GM18507 (cell line): ENCODE measurements around the gene TIMM44.
"Not testable (repeated sequence)": the region's sequence is repeated elsewhere in the genome, so short reads cannot be mapped to it uniquely, and the experiment has no call there.

ENCODE experiments used
- DNase-seq: peaks from one replicate; pipeline ENCODE4 v3.0.0; 2011; ENCODE audit warnings: low read depth; ENCODE audit not compliant: insufficient read length; ENCODE audit errors: extremely low spot score
- FAIRE-seq: peaks from 2 replicates; lab custom pipeline; 2011; peaks lifted over from hg19 to GRCh38; lab: Jason Lieb, UNC

Gene TIMM44

GRCh38 chr19:7905859-7906258 is 37.6 kb downstream of the TIMM44 start:
- DNase-seq (no peak), FAIRE-seq (no peak)

DNA sequence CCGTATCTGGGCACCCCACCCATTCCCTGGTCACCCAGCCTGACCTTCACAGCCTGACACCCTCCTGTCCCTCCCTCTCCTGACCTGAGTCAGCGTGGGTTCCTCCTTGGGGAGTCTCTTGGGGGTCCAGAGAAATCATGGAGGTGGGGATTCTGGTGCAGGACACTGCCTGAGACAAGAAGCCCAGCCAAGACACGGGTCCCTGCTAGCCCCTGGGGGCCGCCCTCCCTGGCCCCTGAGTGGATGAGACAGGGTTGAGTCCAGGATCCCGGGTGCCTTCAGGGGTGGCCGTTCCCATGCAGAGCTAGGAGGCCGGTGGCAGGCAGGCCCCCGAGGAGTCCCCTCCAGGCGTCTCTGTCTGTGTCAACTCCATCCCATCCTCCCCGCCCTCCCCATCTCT is 38.2 kb downstream of the TIMM44 start:
- no peak for FAIRE-seq
- no peak for DNase-seq

DNA sequence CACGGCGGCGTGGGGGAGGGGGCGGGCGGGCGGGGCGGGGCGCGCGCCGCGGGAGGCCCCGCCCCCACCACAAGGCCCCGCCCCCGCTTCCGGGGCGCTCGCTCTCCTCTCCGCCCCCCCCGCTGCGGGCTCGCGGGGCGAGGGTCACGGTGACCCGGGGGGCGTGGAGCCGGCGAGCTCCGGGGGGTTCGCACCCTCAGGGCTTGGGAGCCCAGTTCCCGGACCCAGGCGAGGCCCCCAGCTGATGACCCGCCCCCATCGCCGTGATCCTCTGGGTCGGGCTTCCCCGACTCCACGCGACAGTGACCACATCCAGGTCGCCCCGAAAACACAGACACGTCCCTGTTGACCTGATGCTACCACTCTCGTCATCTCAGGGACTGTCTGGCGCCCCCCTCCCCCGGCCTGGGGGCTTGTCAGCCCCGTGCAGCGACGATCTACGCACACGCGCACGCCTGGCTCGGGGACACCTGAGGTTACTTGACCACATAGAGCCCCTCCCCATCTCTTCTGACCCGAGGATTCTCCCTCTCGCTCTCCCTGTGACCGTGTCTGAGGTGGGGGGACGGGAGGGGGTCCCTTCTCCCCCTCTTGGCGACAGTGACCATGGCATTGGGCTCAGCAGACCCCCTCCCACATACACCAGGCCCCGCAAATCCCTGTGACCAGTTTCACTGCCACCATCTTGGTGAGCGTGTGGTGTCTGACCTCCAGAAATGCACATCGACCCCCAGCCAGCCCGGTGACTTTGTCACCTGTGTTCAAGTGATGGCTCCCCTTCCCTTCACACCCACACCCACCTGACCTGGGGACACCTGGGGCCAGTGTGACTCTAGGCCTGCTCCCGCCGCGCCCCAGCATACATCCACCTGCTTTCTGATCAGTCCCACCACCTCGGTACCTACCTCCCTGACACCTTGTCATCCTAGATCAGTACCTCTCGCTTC is 39.1 kb downstream of the TIMM44 start:
- DNase-seq (peak; percentile 47), FAIRE-seq (no peak)

GRCh38 chr19:7903244-7904073 is 40.0 kb downstream of the TIMM44 start, which contains the start of gene MAP2K7:
TSS of gene MAP2K7 (plus strand) at chr19:7903877. CDS start at chr19:7903945, 68 bp downstream.
- peak; percentile 100 for FAIRE-seq
- peak; percentile 99 for DNase-seq

DNA sequence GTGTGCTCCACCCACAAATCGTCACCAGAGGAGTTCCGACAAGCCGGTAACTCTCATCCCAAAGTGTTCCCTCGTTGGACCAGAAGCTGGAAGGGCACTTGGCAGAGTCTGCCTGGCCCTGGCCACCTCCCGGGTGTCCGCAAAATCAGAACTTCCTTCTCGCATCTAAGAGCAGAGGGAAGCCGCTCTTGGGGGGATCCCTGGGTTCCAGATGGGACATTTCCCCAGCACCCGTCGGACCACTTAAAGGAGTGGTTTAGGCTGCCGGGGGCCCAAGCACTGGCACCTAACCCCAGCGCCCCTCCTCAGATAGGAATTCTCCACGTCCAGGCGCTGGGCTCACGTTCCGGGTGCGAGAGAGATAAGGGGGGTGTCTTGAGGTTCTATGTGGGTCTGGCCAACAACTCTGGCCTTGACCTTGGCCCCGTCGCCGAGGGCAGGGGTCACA is 40.6 kb downstream of the TIMM44 start:
- FAIRE-seq = no peak
- DNase-seq = no peak

GRCh38 chr19:7901337-7901736 is 42.1 kb downstream of the TIMM44 start:
- no peak for DNase-seq
- FAIRE-seq = no peak

DNA sequence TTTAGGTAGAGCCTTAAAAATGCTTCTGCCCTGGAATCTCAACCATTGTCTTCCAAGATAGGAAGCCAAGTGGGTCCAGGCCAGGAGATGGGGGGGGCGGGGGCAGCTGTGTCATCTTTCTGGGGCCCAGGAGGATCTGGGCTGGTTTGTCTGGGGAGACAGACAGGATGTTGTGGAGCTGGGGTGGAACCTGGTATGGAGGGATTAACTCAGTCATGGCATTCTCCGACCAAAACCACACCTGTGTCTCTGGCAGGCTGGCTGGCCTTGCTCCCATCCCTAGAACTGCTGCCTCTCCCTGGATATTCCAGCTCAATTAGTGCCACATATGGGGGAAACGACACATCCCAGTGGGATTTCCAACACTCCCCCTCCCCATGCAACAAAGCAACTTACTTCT is 42.5 kb downstream of the TIMM44 start:
- FAIRE-seq (no peak), DNase-seq (no peak)

- FAIRE-seq (no peak), DNase-seq (no peak)
Measured at GRCh38 chr19:7900401-7900870, 43.0 kb downstream of the TIMM44 start.

DNA sequence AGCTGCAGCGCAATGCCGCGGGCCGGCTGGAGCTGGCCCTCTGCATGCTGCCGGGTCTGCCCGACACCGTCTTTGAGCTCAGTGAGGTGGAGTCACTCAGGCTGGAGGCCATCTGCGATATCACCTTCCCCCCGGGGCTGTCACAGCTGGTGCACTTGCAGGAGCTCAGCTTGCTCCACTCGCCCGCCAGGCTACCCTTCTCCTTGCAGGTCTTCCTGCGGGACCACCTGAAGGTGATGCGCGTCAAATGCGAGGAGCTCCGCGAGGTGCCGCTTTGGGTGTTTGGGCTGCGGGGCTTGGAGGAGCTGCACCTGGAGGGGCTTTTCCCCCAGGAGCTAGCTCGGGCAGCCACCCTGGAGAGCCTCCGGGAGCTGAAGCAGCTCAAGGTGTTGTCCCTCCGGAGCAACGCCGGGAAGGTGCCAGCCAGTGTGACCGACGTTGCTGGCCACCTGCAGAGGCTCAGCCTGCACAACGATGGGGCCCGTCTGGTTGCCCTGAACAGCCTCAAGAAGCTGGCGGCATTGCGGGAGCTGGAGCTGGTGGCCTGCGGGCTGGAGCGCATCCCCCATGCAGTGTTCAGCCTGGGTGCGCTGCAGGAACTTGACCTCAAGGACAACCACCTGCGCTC is 43.6 kb downstream of the TIMM44 start:
- no peak for DNase-seq
- FAIRE-seq = no peak

GRCh38 chr19:7898967-7899366 is 44.5 kb downstream of the TIMM44 start:
- DNase-seq (no peak), FAIRE-seq (no peak)

- no peak for FAIRE-seq
Measured at GRCh38 chr19:7897292-7897691, 46.2 kb downstream of the TIMM44 start.

GRCh38 chr19:7895565-7895964 is 47.9 kb downstream of the TIMM44 start:
- FAIRE-seq = no peak

More at GRCh38 chr19:7897292-7897691, 46.2 kb downstream of the TIMM44 start:
- DNase-seq = no peak

GRCh38 chr19:7894612-7895309 is 48.7 kb downstream of the TIMM44 start:
- FAIRE-seq = no peak
- DNase-seq = no peak

More at GRCh38 chr19:7895565-7895964, 47.9 kb downstream of the TIMM44 start:
- DNase-seq = no peak

- not testable (repeated sequence) for DNase-seq, FAIRE-seq
Measured at GRCh38 chr19:7893362-7894101, 49.9 kb downstream of the TIMM44 start.

- FAIRE-seq (no peak), DNase-seq (no peak)
Measured at GRCh38 chr19:7888826-7889217, 54.6 kb downstream of the TIMM44 start.

GRCh38 chr19:7888145-7888825 is 55.2 kb downstream of the TIMM44 start, which contains the start of gene LRRC8E:
TSS of gene LRRC8E (plus strand) at chr19:7888510. CDS start at chr19:7895604, 7,094 bp downstream.
- DNase-seq (no peak), FAIRE-seq (no peak)

GRCh38 chr19:7887408-7888144 is 55.9 kb downstream of the TIMM44 start:
- no peak for DNase-seq
- no peak for FAIRE-seq
